DND-41 (cell line): ENCODE results near the gene STAT5B.

Source experiments
- CTCF ChIP-seq: IDR thresholded peaks from 2 replicates; pipeline ENCODE4 v1.5.1; 2012; ENCODE audit warnings: borderline replicate concordance, low read length, moderate library complexity, mild to moderate bottlenecking; ENCODE audit not compliant: poor library complexity, severe bottlenecking; ENCODE audit errors: extremely low read depth
- EZH2 ChIP-seq: IDR thresholded peaks from 3 replicates; pipeline ENCODE4 v1.6.1; 2012; ENCODE audit warnings: borderline replicate concordance, low read depth, mild to moderate bottlenecking, moderate library complexity, low read length, inconsistent platforms; ENCODE audit not compliant: severe bottlenecking

- no peak for TF ChIP-seq EZH2
- no peak for TF ChIP-seq CTCF
Measured at GRCh38 chr17:42313389-42313772, 37.2 kb upstream of the STAT5B start.
